HepG2 (cell line): ENCODE results near the gene TCEANC2. TPM values are rescaled to one million over a fixed set of nuclear protein-coding genes. Genes with fewer than 3 reads are reported as not detected.

ENCODE experiments used
- ATAC-seq: fragments of 200-7000 bp; cut with Tn5 transposase; 3 replicates; pipeline ENCODE4 v1.9.1; 2020; ENCODE audit warnings: mild to moderate bottlenecking, moderate library complexity
- BruUV-seq: library from RNA; stranded (reverse); fragments of 400-500 nt; replicated peaks from 2 replicates; lab custom pipeline; 2021; lab: Mats Ljungman, UMichigan
- CTCF ChIA-PET: fragments of 300-600 bp; formaldehyde crosslinking; extraction: SDS; loops from one replicate; lab custom pipeline; 2021; ENCODE audit warnings: low total read pairs, inconsistent platforms, low intra/inter-chr PET ratio; lab: Yijun Ruan, JAX
- POLR2A ChIA-PET: fragments of 350-600 bp; sonication (Branson Sonifier 250); formaldehyde crosslinking; loops from one replicate; lab custom pipeline; 2020; ENCODE audit warnings: antibody characterized with exemption, inconsistent platforms; lab: Yijun Ruan, JAX
- DNase-seq: peaks from one replicate; pipeline ENCODE4 v3.0.0-alpha.2; 2015; ENCODE audit warnings: low spot score
- FAIRE-seq: peaks from 3 replicates; lab custom pipeline; 2011; peaks lifted over from hg19 to GRCh38; lab: Jason Lieb, UNC
- H2AFZ ChIP-seq: one replicate; pipeline ENCODE4 v1.6.1; 2011; ENCODE audit warnings: low read length, inconsistent platforms
- H3K27ac ChIP-seq: fragments of 300-600 bp; 3 replicates; pipeline ENCODE4 v1.8.0; 2011; ENCODE audit warnings: mixed run types, mild to moderate bottlenecking, mixed read lengths, low read length, inconsistent platforms; ENCODE audit not compliant: insufficient read depth; ENCODE audit errors: extremely low read length
- H3K27me3 ChIP-seq, 2 experiments: fragments of 200-600 bp in 1 of 2; 2 replicates in 1 of 2; 3 replicates in 1 of 2; pipeline versions ENCODE4 v1.6.0 to v1.8.0; 2011; ENCODE audit warnings: low read length in 2 of 2, mild to moderate bottlenecking in 2 of 2, moderate library complexity in 2 of 2, inconsistent platforms in 1 of 2; ENCODE audit not compliant: insufficient read depth in 2 of 2, control insufficient read depth in 1 of 2
- H3K36me3 ChIP-seq, 2 experiments: fragments of 200-600 bp in 1 of 2; replicated peaks in 1 of 2; 2 replicates in 1 of 2; 3 replicates in 1 of 2; pipeline versions ENCODE4 v1.5.1 to v1.8.0; 2011; ENCODE audit warnings: low read length in 2 of 2, inconsistent platforms in 1 of 2; ENCODE audit not compliant: insufficient read depth in 2 of 2, control insufficient read depth in 1 of 2
- H3K4me1 ChIP-seq: 2 replicates; pipeline ENCODE4 v1.5.1; 2012; ENCODE audit warnings: low read length, inconsistent platforms; ENCODE audit not compliant: insufficient read depth
- H3K4me2 ChIP-seq: 2 replicates; pipeline ENCODE4 v1.6.0; 2011; ENCODE audit warnings: low read depth, low read length, inconsistent platforms
- H3K4me3 ChIP-seq, 3 experiments: fragments of 200-600 bp in 1 of 3; sonication (generic), shearing (Covaris generic) in 1 of 3; replicated peaks in 1 of 3; 2 replicates each; pipeline ENCODE4 v1.5.1; 2011 to 2016; ENCODE audit warnings: low read length in 3 of 3, inconsistent platforms in 2 of 3, low read depth in 2 of 3, mild to moderate bottlenecking in 2 of 3, control low read depth in 1 of 3, mixed read lengths in 1 of 3; ENCODE audit not compliant: insufficient read depth in 1 of 3
- H3K79me2 ChIP-seq: one replicate; pipeline ENCODE4 v1.6.1; 2011; ENCODE audit warnings: low read length, inconsistent platforms; ENCODE audit not compliant: insufficient read depth
- H3K9ac ChIP-seq: 2 replicates; pipeline ENCODE4 v1.6.0; 2011; ENCODE audit warnings: mild to moderate bottlenecking, low read depth, low read length, inconsistent platforms; ENCODE audit not compliant: insufficient read depth
- H3K9me3 ChIP-seq: 2 replicates; pipeline ENCODE4 v1.5.1; 2012; ENCODE audit warnings: mild to moderate bottlenecking, low read length
- H4K20me1 ChIP-seq: 2 replicates; pipeline ENCODE4 v1.6.0; 2011; ENCODE audit warnings: inconsistent platforms, mild to moderate bottlenecking, low read length, moderate library complexity; ENCODE audit not compliant: insufficient read depth
- ELF3 ChIP-seq: IDR thresholded peaks from 2 replicates; pipeline ENCODE4 v1.6.1; 2016; ENCODE audit warnings: missing genetic modification reagents, missing compliant biosample characterization
- FOXA3 ChIP-seq: IDR thresholded peaks from 2 replicates; pipeline ENCODE4 v1.6.1; 2016; ENCODE audit warnings: missing genetic modification reagents, missing compliant biosample characterization
- HNF4A ChIP-seq: sonication (generic); formaldehyde crosslinking; IDR thresholded peaks from 2 replicates; pipeline ENCODE4 v1.4.0; 2020; ENCODE audit warnings: missing genetic modification reagents
- PHF21A ChIP-seq: sonication (generic); formaldehyde crosslinking; IDR thresholded peaks from 2 replicates; pipeline ENCODE4 v1.5.0; 2020; ENCODE audit warnings: mild to moderate bottlenecking, missing genetic modification reagents
- SALL1 ChIP-seq: sonication (generic); formaldehyde crosslinking; IDR thresholded peaks from 2 replicates; pipeline ENCODE4 v1.8.0; 2022; ENCODE audit warnings: mild to moderate bottlenecking, missing genetic modification reagents
- STAG1 ChIP-seq: sonication (generic); formaldehyde crosslinking; IDR thresholded peaks from 2 replicates; pipeline ENCODE4 v1.4.0; 2020; ENCODE audit warnings: missing genetic modification reagents
- ZFX ChIP-seq: sonication (generic); formaldehyde crosslinking; IDR thresholded peaks from 2 replicates; pipeline ENCODE4 v1.4.0; 2020; ENCODE audit warnings: mild to moderate bottlenecking, low read depth, missing genetic modification reagents, moderate library complexity
- ZNF296 ChIP-seq: sonication (generic); formaldehyde crosslinking; conservative IDR thresholded peaks from 2 replicates; pipeline ENCODE4 v1.5.0; 2020; ENCODE audit warnings: mild to moderate bottlenecking, missing genetic modification reagents
- ZNF501 ChIP-seq: sonication (generic); formaldehyde crosslinking; IDR thresholded peaks from 2 replicates; pipeline ENCODE4 v1.5.1; 2020; ENCODE audit warnings: mild to moderate bottlenecking, moderate library complexity, missing genetic modification reagents
- ZSCAN29 ChIP-seq: sonication (generic); formaldehyde crosslinking; conservative IDR thresholded peaks from 2 replicates; pipeline ENCODE4 v1.4.0; 2020; ENCODE audit warnings: mild to moderate bottlenecking, missing genetic modification reagents
- WGBS: methylation state at CpG from one replicate; pipeline ENCODE4 v1.1.6; 2017; ENCODE audit warnings: low lambda C conversion rate; 5-methylcytosine and 5-hydroxymethylcytosine counted together
- in situ Hi-C: cut with HindIII; loops from 2 replicates; pipeline ENCODE4 v1.10.0; 2017; ENCODE audit warnings: low pct_unique_long_range_greater_than_20kb; ENCODE audit not compliant: extremely low pct_ligation_motif_present
- intact Hi-C: fragments of 100-400 bp; cut with micrococcal nuclease; formaldehyde crosslinking; loops from one replicate; pipeline ENCODE4 v1.10.0; 2022; ENCODE audit not compliant: unreplicated experiment
- polyA plus RNA-seq, 8 experiments: library from polyadenylated mRNA; depleted of rRNA in 3 of 8; stranded (reverse) in 7 of 8; unstranded in 1 of 8; fragments of >200 nt; fragmentation: Illumina TruSeq in 4 of 8; extraction: Trizol in 4 of 8; gene quantifications; 2 replicates each; pipeline versions ENCODE4 v1.2.1 to v1.2.3, GENCODE V29; 2011 to 2016; ENCODE audit warnings: low read depth in 4 of 8, missing spikeins in 1 of 8, mixed read lengths in 1 of 8; ENCODE audit not compliant: insufficient read depth in 1 of 8
- total RNA-seq, 5 experiments: library from RNA; depleted of rRNA; stranded (reverse); fragments of >200 nt; fragmentation: Illumina TruSeq; extraction: Trizol; gene quantifications; 2 replicates each; pipeline ENCODE4 v1.2.3, GENCODE V29; 2016; ENCODE audit warnings: low read depth in 1 of 5
- TF ChIP-seq, protein P1 (sequence below): IDR thresholded peaks from 2 replicates; pipeline ENCODE4 v1.6.1; 2018; ENCODE audit warnings: missing genetic modification reagents, mild to moderate bottlenecking, missing compliant biosample characterization
- TF ChIP-seq, protein P2 (sequence below): sonication (generic); formaldehyde crosslinking; conservative IDR thresholded peaks from 2 replicates; pipeline ENCODE4 v1.4.0; 2020; ENCODE audit warnings: mild to moderate bottlenecking, missing genetic modification reagents, moderate library complexity
- TF ChIP-seq, protein P3 (sequence below): sonication (generic); formaldehyde crosslinking; IDR thresholded peaks from 2 replicates; pipeline ENCODE4 v1.5.1; 2020; ENCODE audit warnings: mild to moderate bottlenecking, missing genetic modification reagents, borderline replicate concordance

The TCEANC2 gene
- total and polyA plus RNA-seq, 2 of the 13 experiments (the other 11 are each of a cell fraction or from before 2014, with no cell fraction given), result 3.8 to 5.0 TPM

DNA sequence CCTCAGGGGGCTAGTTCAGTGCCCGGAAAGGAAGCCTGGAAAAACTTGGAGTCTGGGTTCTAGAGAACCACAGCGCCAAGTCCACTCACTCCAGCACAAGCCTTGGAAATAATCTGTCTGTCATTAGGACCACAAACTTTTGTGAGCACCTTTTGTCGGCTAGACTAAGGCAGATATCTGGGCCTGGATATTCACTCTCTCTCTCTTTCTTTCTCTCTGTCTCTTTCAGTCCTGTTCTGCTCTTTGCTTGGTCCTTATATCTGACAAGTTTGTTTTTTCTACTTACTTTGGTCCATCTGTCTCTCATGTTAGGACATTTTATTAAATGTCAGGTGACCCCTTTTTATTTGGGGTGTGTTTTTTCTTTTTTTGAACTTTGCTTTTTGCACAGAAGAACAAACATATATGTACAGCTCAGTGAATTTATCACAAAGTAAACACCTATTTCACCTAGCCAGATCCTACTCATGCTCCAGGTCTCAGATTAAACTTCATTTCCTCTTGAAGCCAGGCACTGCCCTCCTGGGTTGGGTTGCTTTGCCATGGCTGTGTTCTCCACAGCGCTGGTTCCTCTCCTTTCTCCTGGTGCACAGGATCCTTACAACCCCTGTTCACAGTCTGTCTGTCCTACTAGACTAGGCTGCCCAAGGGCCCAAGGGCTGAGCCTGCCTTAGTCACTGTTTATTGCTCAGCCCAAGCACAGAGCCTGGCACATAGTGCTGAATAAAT, 40.8 kb downstream of the TCEANC2 start:
- H3K27ac ChIP-seq, result peak overlapping the region; percentile 38
- peaks cover 38% of the 10 kb centered on the region for H3K4me1 ChIP-seq
- DNase-seq (peak; percentile 24), ATAC-seq (peak; percentile 81), FAIRE-seq (peak; percentile 63)
- no peak overlapping the region for H3K4me3 ChIP-seq
- no TSS peak for BruUV-seq
- H3K4me2 ChIP-seq, result peak overlapping the region; percentile 8; the same call in 1 of the 2 replicates
- intact Hi-C loops, result no loop called here
- no peak overlapping the region for H3K9ac ChIP-seq
- no peaks in the 10 kb centered on the region for H4K20me1 ChIP-seq
- POLR2A ChIA-PET, result no interaction called here
- in situ Hi-C loops, result no loop called here
- H3K27me3 ChIP-seq, result no peaks in the 10 kb centered on the region
- no peaks in the 10 kb centered on the region for H3K79me2 ChIP-seq
- peaks cover 0 to 9% of the 10 kb centered on the region in 2 experiments; a peak in 3 of 5 replicates for H3K36me3 ChIP-seq
- CTCF ChIA-PET, result interaction anchor here (0.8 kb wide), 1 partner anchor 24 kb away, joined by 3 read pairs; no protein-coding TSS in a partner anchor
- H2AFZ ChIP-seq, result no peak overlapping the region
- 72% methylated on average over 4 of the region's 4 CpGs for WGBS
- no peaks in the 10 kb centered on the region for H3K9me3 ChIP-seq
- TF ChIP-seq ZSCAN29 (CRISPR knock-in tag) (0 out of 2 replicates have a peak, but pooled peaks have one; percentile 8), FOXA3 (CRISPR knock-in tag) (peak; percentile 68), ELF3 (CRISPR knock-in tag) (peak; percentile 54; the same call in 1 of the 2 replicates), SALL1 (CRISPR knock-in tag) (peak; percentile 40), STAG1 (CRISPR knock-in tag) (no peak), ZNF501 (CRISPR knock-in tag) (0 out of 2 replicates have a peak, but pooled peaks have one; percentile 25), ZNF296 (CRISPR knock-in tag) (no peak), ZFX (CRISPR knock-in tag) (0 out of 2 replicates have a peak, but pooled peaks have one; percentile 18), HNF4A (peak; percentile 13; the same call in 1 of the 2 replicates), PHF21A (CRISPR knock-in tag) (peak; percentile 13; the same call in 1 of the 2 replicates)
- TF ChIP-seq, protein P1, sequence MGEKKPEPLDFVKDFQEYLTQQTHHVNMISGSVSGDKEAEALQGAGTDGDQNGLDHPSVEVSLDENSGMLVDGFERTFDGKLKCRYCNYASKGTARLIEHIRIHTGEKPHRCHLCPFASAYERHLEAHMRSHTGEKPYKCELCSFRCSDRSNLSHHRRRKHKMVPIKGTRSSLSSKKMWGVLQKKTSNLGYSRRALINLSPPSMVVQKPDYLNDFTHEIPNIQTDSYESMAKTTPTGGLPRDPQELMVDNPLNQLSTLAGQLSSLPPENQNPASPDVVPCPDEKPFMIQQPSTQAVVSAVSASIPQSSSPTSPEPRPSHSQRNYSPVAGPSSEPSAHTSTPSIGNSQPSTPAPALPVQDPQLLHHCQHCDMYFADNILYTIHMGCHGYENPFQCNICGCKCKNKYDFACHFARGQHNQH (CRISPR knock-in tag), result no peak
- TF ChIP-seq, protein P2, sequence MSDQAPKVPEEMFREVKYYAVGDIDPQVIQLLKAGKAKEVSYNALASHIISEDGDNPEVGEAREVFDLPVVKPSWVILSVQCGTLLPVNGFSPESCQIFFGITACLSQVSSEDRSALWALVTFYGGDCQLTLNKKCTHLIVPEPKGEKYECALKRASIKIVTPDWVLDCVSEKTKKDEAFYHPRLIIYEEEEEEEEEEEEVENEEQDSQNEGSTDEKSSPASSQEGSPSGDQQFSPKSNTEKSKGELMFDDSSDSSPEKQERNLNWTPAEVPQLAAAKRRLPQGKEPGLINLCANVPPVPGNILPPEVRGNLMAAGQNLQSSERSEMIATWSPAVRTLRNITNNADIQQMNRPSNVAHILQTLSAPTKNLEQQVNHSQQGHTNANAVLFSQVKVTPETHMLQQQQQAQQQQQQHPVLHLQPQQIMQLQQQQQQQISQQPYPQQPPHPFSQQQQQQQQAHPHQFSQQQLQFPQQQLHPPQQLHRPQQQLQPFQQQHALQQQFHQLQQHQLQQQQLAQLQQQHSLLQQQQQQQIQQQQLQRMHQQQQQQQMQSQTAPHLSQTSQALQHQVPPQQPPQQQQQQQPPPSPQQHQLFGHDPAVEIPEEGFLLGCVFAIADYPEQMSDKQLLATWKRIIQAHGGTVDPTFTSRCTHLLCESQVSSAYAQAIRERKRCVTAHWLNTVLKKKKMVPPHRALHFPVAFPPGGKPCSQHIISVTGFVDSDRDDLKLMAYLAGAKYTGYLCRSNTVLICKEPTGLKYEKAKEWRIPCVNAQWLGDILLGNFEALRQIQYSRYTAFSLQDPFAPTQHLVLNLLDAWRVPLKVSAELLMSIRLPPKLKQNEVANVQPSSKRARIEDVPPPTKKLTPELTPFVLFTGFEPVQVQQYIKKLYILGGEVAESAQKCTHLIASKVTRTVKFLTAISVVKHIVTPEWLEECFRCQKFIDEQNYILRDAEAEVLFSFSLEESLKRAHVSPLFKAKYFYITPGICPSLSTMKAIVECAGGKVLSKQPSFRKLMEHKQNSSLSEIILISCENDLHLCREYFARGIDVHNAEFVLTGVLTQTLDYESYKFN (CRISPR knock-in tag), result peak; percentile 58
- TF ChIP-seq, protein P3, sequence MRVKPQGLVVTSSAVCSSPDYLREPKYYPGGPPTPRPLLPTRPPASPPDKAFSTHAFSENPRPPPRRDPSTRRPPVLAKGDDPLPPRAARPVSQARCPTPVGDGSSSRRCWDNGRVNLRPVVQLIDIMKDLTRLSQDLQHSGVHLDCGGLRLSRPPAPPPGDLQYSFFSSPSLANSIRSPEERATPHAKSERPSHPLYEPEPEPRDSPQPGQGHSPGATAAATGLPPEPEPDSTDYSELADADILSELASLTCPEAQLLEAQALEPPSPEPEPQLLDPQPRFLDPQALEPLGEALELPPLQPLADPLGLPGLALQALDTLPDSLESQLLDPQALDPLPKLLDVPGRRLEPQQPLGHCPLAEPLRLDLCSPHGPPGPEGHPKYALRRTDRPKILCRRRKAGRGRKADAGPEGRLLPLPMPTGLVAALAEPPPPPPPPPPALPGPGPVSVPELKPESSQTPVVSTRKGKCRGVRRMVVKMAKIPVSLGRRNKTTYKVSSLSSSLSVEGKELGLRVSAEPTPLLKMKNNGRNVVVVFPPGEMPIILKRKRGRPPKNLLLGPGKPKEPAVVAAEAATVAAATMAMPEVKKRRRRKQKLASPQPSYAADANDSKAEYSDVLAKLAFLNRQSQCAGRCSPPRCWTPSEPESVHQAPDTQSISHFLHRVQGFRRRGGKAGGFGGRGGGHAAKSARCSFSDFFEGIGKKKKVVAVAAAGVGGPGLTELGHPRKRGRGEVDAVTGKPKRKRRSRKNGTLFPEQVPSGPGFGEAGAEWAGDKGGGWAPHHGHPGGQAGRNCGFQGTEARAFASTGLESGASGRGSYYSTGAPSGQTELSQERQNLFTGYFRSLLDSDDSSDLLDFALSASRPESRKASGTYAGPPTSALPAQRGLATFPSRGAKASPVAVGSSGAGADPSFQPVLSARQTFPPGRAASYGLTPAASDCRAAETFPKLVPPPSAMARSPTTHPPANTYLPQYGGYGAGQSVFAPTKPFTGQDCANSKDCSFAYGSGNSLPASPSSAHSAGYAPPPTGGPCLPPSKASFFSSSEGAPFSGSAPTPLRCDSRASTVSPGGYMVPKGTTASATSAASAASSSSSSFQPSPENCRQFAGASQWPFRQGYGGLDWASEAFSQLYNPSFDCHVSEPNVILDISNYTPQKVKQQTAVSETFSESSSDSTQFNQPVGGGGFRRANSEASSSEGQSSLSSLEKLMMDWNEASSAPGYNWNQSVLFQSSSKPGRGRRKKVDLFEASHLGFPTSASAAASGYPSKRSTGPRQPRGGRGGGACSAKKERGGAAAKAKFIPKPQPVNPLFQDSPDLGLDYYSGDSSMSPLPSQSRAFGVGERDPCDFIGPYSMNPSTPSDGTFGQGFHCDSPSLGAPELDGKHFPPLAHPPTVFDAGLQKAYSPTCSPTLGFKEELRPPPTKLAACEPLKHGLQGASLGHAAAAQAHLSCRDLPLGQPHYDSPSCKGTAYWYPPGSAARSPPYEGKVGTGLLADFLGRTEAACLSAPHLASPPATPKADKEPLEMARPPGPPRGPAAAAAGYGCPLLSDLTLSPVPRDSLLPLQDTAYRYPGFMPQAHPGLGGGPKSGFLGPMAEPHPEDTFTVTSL (CRISPR knock-in tag), result peak; percentile 16; the same call in 1 of the 2 replicates
